HK-2 (cell line): Measurements from ENCODE around the gene RAB5B.
A peak's percentile ranks its signal among the peaks of the same experiment; 100 is the strongest.

Experiments used
- DNase-seq: peaks from one replicate; pipeline ENCODE4 v3.0.0-alpha.2; 2018; ENCODE audit not compliant: unreplicated experiment

Gene RAB5B

DNA sequence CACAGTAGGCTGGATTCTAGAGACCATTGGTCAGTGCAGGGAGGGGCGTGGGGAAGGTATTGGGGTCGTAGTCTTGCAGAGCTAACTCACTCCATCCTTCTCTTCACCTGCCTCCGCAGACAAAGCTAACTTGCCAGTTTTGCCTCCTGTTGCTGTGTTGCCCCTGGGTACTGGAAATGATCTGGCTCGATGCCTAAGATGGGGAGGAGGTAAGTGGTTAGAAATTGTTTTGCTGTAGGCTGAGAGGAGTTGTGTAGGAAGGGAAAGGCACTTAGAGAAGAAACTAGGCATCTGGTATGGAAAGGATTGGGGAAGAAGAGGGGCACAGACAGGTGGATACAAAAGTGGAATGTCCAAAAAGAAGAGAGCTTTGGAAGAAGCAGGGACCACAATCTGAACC lies 31.8 kb upstream of the RAB5B start:
- no peak for DNase-seq

DNA sequence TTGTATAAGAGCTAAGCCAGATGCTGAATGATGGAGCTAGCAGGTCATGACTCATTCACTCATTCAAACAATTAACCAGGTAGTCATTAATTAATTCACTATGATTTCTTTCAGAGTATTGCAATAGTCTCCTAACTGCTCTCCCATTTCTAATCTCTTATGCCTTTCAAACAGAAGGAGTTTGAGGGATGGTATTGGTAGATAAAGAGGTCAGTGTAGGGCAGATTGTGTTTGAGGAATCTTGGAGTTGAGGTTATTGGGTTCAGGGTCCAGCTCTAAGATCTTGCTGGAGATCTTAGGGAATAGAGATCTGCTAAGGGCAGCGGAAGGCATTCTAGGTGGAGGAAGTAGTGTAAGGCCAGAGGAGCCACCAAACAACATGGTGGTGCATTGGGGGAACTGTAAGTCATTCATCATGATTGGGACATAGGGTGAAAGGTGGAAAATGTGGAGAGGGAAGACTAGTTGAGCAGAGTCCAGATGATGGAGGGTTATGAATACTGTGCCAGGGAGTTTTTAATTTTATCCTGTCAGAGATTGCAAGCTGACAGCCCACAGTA lies 31.2 kb upstream of the RAB5B start:
- no peak for DNase-seq

DNA sequence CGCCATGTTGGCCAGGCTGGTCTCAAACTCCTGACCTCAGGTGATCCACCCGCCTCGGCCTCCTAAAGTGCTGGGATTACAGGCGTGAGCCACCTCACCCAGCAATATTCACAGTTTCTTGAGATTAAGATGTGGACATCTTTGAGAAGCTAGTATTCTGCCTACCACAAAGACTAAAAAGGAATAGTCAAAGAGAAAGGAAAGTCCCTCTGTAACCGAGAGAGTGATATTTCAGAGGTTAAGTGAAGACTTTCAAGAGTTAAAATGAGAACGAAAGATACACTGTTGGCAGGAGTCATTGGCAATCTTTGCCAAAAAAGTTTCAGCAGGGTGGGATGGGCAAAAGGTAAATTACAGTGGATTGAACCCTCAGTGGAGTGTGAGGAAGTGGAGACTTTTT lies 27.3 kb upstream of the RAB5B start:
- DNase-seq: no peak

DNA sequence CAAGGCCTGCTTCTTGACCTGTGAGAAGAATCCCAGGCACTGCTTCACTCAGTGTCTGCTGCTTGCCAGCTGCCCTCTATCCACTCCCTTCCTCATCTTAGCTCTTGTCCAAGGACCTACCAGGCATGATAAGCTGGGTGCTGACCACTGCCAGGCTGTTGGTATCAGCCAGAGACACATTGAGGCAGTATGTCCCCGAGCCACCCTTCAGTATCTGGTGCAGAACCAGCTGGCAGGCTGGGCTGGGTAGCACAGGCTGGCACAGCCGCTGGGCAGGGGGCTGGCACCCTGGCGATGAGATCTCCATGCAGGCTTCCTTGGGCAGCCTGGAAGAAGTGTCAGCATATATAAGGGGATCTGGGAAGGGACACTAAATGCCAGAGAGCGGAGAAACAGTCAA lies 18.5 kb upstream of the RAB5B start:
- DNase-seq: no peak

DNA sequence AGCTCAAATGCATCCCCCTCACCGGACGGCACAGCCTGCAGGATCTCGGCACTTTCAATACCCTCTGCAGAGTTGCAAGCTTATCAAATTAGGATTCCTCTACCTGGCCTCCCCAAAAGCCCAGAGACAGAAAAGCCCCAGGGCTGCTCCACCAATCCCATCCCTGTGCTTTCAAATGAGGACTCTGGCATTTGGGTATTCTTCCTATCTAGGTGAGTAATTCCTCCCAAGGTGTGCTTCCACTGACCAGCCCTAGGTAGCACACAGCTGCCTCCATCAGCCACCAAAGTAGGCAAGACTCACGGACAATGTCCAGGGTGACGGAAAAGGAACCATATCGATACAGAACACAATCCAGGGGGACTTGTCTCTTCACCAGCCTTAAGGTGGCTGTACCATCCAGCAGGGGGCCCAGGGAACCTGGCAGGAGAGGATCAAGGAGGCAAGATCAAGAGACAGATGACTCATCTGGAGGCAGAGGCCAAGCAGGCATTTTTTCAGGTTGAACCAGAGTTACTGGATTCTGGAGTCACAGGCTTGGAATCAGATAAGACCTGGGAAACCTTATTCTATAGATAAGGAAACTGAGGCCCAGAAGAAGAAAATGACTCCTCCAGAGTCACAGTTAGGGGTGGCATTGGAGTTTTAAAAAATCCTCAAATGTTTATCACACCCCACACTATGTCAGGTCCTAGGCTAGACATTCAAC lies 17.9 kb upstream of the RAB5B start:
- peak; percentile 71 for DNase-seq

DNA sequence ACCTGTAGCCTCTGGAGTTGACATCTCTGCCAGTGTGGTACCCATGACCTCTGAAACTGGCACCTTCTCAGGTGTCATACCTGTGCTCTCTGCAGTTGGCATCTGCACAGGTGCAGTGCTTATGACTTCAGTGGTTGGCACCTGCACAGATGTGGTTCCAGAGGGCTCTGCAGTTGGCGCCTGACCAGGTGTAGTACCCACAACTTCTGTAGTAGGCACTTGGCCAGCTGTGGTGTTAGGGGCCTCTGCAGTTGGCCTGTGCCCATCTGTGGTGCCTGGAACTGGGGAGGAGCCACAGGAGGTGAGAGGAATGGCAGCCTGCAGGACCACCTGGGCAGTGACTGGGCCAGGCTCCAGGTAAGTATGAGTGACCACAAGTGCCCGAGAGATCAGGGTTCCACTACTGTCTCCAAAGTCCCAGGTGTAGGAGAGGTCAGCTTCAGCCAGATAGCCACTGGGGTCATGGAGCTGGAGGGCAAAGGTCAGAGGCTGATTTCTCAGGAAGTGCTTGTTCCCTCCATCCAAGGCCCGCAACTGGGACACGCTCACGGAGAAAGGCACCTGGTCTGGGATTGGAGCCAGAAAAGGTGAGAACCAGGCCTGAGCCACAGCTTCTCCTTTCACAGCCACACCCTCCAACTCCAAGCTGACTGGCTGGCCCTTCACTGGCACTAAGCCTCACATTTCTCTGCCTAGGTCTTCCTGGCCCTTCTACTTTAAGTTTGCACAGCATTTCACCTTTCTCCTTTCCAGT lies 16.6 kb upstream of the RAB5B start:
- DNase-seq: no peak

DNA sequence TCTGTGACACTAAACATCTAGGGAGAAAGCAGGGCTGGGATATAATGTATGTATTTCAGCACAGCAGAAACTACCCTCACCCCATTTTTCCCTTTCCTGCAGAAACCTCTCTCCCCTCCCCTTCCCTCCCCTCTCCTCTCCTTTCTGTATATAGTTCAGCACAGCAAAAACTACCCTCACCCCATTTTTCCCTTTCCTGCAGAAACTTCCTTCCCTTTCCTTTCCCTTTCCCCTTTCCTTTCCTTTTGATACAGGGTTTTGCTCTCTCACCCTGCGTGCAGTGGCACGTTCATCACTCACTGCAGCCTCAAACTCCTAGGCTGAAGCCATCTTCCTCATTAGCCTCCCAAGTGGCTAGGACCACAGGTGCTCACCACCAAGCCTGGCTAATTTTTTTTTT lies 10.1 kb upstream of the RAB5B start:
- no peak for DNase-seq

DNA sequence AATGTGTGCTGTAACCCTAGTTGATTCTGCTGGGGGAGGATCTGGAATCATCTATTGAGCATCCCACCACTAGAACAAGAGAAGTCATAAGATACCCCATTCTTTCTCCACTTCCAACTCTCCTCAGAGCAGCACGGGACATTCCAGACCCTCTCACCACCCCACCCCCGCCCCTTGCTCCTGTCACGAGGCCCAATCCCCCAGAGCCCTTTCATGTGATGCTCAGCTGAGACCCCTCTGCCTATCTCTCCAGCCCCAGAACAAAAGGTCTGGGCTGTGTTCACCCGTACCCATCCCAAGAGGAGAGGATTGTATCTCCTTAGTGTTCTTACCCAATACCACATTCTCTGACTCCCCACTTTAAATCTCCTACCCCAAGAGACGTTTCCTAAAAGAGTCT lies 8.6 kb upstream of the RAB5B start:
- DNase-seq: no peak

DNA sequence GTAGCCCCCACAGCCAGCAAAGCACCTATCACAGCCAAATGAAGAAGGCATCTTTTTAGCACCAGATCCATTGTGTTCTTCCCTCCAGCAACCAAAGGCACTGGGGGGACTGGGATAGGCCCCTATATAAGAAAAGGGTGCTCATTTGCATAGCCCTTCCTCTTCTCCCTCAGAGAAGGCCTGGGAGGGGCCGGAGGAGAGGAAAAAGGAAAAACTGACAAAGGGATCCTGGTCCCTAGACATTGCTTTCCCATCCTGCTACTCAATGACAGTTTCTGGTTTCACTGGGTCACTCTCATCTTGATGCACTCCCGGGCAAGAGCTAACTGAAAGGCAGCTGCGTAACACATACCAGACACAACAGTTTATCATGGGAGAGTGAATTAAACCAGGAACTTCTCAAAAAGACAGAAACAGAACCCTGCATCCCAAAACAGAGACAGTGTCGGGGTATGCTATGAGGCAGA lies 7.9 kb upstream of the RAB5B start, which contains the start of gene PMEL:
TSS of gene PMEL (minus strand) at position 102 of the 467 bp plus-strand sequence. CDS start at position 71, 31 bp downstream.
- no peak for DNase-seq

DNA sequence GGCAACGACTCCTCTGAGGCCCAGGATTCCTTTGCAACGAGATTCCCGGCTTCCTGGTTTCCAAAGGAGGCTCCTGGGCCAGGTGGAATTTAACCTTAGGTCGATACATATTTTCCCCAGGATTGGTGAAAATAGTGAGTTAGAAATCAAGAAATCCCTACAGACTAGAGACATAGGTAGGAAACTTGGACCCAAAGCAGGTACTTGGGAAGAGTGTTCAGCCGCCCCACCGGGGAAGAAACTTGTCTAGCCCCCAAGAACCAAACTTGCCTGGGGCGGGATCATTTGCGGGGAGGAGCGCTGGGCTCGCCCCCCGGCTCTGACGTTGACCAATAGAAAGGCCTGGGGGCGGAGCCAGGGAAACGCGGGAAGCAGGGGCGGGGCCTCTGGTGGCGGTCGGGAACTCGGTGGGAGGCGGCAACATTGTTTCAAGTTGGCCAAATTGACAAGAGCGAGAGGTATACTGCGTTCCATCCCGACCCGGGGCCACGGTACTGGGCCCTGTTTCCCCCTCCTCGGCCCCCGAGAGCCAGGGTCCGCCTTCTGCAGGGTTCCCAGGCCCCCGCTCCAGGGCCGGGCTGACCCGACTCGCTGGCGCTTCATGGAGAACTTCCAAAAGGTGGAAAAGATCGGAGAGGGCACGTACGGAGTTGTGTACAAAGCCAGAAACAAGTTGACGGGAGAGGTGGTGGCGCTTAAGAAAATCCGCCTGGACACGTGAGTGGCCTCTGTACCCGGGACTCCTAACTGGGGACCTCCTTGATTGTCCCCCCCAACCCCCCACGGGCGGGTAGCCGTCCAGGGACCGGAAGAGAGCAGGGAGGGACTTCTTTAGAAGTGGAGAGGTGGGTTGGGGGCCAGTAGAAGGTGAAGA lies 7.2 kb upstream of the RAB5B start, which contains the start of gene CDK2:
TSS of gene CDK2 (plus strand) at position 423 of the 874 bp plus-strand sequence. CDS start at position 602, 179 bp downstream.
- peak; percentile 85 for DNase-seq

DNA sequence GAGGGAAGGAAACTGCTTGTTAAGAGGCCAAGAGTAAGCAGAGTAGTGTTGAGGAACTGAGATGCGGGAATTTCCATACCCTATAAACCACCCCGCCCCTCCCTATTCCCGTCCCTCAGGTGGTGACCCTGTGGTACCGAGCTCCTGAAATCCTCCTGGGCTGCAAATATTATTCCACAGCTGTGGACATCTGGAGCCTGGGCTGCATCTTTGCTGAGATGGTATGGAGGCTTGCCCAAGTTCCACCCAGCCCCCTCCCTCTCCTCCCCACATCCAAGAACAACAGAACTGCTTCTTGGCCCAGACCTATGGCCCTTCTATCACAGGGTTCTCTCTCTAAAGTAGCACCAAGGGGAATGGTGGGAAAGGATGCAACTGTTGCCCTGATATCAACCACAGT lies 4.5 kb upstream of the RAB5B start:
- no peak for DNase-seq

DNA sequence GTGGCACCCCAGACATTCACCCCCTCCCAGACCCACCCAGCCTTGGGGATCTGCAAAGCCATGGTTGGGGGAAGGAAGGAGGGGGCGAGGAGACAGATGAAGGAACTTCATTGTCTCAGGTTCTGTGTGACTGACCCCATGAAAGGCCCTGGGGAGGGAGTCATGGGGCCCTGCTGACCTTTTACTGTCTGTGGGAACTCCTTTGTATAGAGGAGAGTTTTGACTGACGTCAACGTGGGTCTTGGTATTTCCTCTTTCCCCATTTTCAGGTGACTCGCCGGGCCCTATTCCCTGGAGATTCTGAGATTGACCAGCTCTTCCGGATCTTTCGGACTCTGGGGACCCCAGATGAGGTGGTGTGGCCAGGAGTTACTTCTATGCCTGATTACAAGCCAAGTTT lies 3.1 kb upstream of the RAB5B start:
- DNase-seq: no peak

DNA sequence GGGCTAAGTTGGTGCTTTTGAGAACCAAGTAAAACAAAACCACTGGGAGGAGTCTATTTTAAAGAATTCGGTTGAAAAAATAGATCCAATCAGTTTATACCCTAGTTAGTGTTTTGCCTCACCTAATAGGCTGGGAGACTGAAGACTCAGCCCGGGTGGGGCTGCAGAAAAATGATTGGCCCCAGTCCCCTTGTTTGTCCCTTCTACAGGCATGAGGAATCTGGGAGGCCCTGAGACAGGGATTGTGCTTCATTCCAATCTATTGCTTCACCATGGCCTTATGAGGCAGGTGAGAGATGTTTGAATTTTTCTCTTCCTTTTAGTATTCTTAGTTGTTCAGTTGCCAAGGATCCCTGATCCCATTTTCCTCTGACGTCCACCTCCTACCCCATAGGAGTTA lies 1.8 kb upstream of the RAB5B start:
- peak; percentile 36 for DNase-seq

DNA sequence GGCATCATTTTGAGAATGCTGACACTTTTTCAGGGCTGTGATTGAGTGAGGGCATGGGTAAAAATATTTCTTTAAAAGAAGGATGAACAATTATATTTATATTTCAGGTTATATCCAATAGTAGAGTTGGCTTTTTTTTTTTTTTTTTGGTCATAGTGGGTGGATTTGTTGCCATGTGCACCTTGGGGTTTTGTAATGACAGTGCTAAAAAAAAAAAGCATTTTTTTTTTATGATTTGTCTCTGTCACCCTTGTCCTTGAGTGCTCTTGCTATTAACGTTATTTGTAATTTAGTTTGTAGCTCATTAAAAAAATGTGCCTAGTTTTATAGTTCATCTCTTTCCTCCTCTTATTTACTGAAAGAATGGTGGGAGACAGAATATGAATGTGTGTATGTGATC lies 1.4 kb upstream of the RAB5B start:
- no peak for DNase-seq

DNA sequence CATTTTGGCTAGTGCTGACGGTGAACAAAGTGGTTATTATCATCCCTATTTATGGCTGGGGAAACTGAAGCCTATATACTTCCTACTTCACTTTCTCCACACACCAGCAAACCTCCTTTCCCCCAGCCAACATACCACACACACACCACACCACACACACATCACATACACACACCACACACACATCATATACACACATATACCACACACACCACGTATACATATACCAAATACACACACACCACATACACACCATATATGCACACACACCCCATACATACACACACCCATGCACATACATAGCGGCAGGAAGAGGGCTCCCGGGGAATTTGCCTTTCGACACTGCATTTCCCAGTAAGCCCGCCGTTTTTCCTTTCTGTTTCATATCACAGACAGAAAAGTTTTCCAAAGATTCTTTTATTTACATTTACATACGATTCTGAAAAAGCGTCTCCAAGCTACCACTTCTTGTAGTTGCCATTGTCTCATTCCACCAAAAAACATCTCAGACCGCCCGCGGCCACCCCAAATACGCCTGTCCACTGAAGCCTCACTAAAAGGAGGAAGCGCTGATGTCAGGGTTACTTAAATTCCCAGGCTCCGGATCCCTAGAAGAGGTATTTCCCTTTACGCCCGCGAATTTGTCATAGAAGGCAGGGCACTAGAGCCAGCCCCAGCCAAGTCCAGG lies 823 bp upstream of the RAB5B start:
- DNase-seq: no peak

DNA sequence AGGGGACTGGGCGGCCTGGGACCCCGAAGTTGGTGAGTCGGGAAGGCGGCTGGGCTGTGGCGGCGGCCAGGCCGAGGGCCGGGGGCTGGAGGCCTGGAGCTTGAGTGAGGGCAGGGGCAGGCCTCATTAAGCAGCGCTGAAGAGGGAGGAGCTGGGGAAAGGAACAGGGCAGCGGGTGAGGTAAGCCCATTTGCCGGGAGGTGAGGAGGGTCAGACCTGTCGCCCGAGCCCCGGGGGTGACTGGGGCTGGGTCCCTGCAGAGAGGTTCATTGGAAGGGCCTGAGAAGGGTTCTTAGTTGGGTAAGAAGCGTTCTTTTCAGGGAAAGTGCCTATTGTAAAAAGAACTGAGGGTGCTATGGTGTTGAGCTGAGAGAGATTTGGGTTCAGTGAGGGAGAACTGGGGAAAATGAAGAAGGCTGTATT lies 441 bp downstream of the RAB5B start:
- DNase-seq: peak; percentile 65

DNA sequence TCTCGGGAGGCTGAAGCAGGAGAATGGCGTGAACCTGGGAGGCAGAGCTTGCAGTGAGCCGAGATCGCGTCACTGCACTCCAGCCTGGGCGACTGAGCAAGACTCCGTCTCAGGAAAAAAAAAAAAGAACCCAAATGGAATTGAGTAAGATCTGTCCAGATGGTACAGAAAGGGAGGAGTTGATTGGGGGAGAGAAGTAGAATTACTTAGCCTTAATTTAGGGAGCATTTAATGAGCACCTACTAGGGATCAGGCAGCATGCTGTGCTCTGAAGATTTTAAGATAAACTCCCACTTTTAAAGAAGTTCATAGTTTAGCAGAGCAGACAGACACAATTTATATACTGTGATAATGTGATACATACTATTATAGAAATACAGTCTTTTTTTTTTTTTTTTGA lies 4.5 kb downstream of the RAB5B start:
- no peak for DNase-seq

DNA sequence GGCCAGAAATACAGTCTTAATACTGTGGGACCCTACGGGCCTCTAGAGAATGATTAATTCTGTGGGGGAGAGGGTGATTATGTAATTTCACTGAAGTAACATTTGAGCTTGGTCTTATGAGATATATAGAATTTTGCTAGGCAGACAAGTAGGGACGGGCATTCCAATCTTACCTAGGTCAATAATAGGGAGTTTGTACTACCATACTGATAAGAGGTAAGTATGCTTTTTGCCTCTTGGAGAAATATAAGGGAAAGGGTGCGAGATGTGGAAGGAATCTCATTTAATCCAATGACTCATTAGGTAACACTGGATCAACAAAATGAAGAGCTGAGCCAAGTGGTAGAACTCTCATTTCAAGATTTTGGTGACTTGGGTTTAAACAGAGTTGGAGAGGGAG lies 5.2 kb downstream of the RAB5B start:
- DNase-seq: no peak

DNA sequence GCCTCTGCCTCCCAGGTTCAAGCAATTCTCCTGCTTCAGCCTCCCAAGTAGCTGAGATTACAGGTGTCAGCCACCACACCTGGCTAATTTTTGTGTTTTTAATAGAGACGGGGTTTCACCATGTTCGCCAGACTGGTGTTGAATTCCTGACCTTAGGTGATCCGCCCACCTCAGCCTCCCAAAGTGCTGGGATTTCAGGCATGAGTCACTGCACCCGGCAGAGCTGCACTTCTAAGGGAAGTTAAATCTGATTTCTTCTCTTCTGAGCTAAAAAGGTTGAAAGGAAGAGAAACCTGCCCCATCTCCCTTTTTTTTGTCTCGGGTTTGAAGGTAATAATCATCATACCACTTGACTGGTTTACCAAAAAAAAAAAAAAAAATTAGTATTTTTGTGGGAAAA lies 8.0 kb downstream of the RAB5B start:
- DNase-seq: peak; percentile 22

DNA sequence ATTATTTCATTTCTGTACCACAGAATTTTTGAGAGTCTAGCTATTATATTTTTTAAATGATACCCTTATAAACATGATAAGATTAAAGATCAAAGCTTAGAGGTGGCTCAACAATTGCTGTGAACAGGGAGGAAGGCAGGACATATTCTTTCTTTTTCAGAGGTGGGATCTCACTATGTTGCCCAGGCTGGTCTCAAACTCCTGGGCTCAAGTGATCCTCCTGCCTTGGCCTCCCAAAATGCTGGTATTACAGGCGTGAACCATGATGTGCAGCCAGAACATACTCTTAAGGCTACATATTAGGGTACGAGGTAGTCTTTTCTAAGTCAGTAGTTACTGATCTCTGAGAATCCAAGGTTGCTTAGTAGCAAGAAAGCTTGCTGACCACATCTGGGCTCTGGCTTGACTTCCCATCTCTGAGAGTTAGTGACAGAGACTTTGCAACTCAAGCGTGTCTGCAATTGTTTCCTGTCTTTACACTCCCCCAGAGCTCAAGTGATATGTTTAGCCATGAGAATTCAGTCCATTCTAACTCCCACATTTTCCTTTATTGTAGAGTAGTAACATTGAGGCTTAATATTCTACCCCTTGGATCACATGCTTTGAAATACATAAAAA lies 8.6 kb downstream of the RAB5B start:
- DNase-seq: no peak
